A673 (cell line): ENCODE measurements around the gene CLIC6. TPM values are rescaled to one million over a fixed set of nuclear protein-coding genes. Genes with fewer than 3 reads are reported as not detected.

Experiments
- BruUV-seq: library from RNA; stranded (reverse); fragments of 400-500 nt; replicated peaks from 2 replicates; lab custom pipeline; 2021; lab: Mats Ljungman, UMichigan
- CTCF ChIA-PET: fragments of 300-600 bp; sonication (Branson Sonifier 250); formaldehyde crosslinking; loops from one replicate; lab custom pipeline; 2022; ENCODE audit warnings: antibody characterized with exemption; lab: Charles Lee
- POLR2A ChIA-PET: fragments of 300-600 bp; sonication (Branson Sonifier 250); formaldehyde crosslinking; loops from one replicate; lab custom pipeline; 2022; ENCODE audit warnings: antibody characterized with exemption; ENCODE audit not compliant: low non-redundant PET; lab: Charles Lee
- DNase-seq: peaks from one replicate; pipeline ENCODE4 v3.0.0-alpha.2; 2015; ENCODE audit warnings: low spot score
- H3K27ac ChIP-seq: fragments of 200-600 bp; sonication (generic); 2 replicates; pipeline ENCODE4 v1.5.1; 2016; ENCODE audit warnings: mixed run types, low read depth, mild to moderate bottlenecking, mixed read lengths, antibody characterized with exemption, low read length; ENCODE audit not compliant: poor library complexity, severe bottlenecking
- H3K27me3 ChIP-seq: fragments of 200-600 bp; sonication (generic); replicated peaks from 2 replicates; pipeline ENCODE4 v1.6.1; 2017; ENCODE audit warnings: mixed run types, low read depth, mild to moderate bottlenecking, mixed read lengths, antibody characterized with exemption, low read length; ENCODE audit not compliant: insufficient read depth, poor library complexity
- H3K36me3 ChIP-seq: fragments of 200-600 bp; sonication (generic); 2 replicates; pipeline ENCODE4 v1.6.1; 2016; ENCODE audit warnings: mixed run types, mild to moderate bottlenecking, mixed read lengths, antibody characterized with exemption, low read length; ENCODE audit not compliant: insufficient read depth, poor library complexity, severe bottlenecking
- H3K4me1 ChIP-seq: fragments of 200-600 bp; sonication (generic); 2 replicates; pipeline ENCODE4 v1.6.1; 2017; ENCODE audit warnings: mixed run types, mild to moderate bottlenecking, mixed read lengths, antibody characterized with exemption, low read length; ENCODE audit not compliant: insufficient read depth, poor library complexity, severe bottlenecking
- H3K4me3 ChIP-seq: fragments of 200-600 bp; sonication (generic); 2 replicates; pipeline ENCODE4 v1.5.1; 2016; ENCODE audit warnings: low read depth, mixed run types, mild to moderate bottlenecking, mixed read lengths, low read length; ENCODE audit not compliant: poor library complexity, severe bottlenecking
- H3K9me3 ChIP-seq: fragments of 200-600 bp; sonication (generic); 2 replicates; pipeline ENCODE4 v1.6.1; 2016; ENCODE audit warnings: mixed run types, low read depth, mild to moderate bottlenecking, mixed read lengths, antibody characterized with exemption, low read length; ENCODE audit not compliant: poor library complexity, severe bottlenecking
- CTCF ChIP-seq: fragments of 300-800, 200-600 bp; sonication (generic); conservative IDR thresholded peaks from 2 replicates; pipeline ENCODE4 v1.5.1; 2017; ENCODE audit warnings: low read depth, mild to moderate bottlenecking, antibody characterized with exemption, low read length, moderate library complexity, mixed read lengths
- EZH2 ChIP-seq: fragments of 200-600 bp; sonication (generic); IDR thresholded peaks from 2 replicates; pipeline ENCODE4 v1.6.1; 2017; ENCODE audit warnings: borderline replicate concordance, low read depth, mild to moderate bottlenecking, mixed read lengths, antibody characterized with exemption, low read length; ENCODE audit not compliant: poor library complexity, severe bottlenecking
- intact Hi-C: fragments of 100-400 bp; cut with micrococcal nuclease; formaldehyde crosslinking; loops from one replicate; pipeline ENCODE4 v1.10.0; 2022; ENCODE audit not compliant: unreplicated experiment
- total RNA-seq: library from RNA; stranded (reverse); gene quantifications from 2 replicates; pipeline ENCODE4 v1.2.3, GENCODE V29; 2021

CLIC6 gene
- total RNA-seq, 1 experiment from 2014 or later: not detected

- BruUV-seq: no TSS peak
- no peaks in the 10 kb centered on the region for H3K36me3 ChIP-seq
- no peak overlapping the region for H3K4me3 ChIP-seq
- no peak overlapping the region for H3K27ac ChIP-seq
- TF ChIP-seq CTCF (peak; percentile 79), EZH2 (no peak)
- DNase-seq: peak; percentile 68
- intact Hi-C loops: loop anchor here (1.0 kb wide), 1 partner anchor 120 kb away; no protein-coding TSS in a partner anchor
- no peaks in the 10 kb centered on the region for H3K9me3 ChIP-seq
- ChIA-PET CTCF (interaction anchor here (1.4 kb wide), 1 partner anchor 16 kb away, joined by 4 read pairs; the partner anchor contains the start of gene RCAN1), POLR2A (interaction anchor here (0.7 kb wide), 1 partner anchor 11 kb away, joined by 3 read pairs; no protein-coding TSS in a partner anchor)
- H3K4me1 ChIP-seq: no peaks in the 10 kb centered on the region
- peaks cover 11% of the 10 kb centered on the region for H3K27me3 ChIP-seq
Measured at GRCh38 chr21:34630536-34631143, 38.2 kb upstream of the CLIC6 start.

GRCh38 chr21:34632498-34632897 lies 36.3 kb upstream of the CLIC6 start:
- H3K27me3 ChIP-seq: peaks cover 11% of the 10 kb centered on the region
- no TSS peak for BruUV-seq
- intact Hi-C loops: no loop called here
- H3K27ac ChIP-seq: no peak overlapping the region
- CTCF ChIA-PET: interaction anchor here (1.5 kb wide), 1 partner anchor 122 kb away, joined by 5 read pairs; no protein-coding TSS in a partner anchor
- no peaks in the 10 kb centered on the region for H3K4me1 ChIP-seq
- no peaks in the 10 kb centered on the region for H3K36me3 ChIP-seq
- DNase-seq: no peak
- H3K4me3 ChIP-seq: no peak overlapping the region
- no peak for TF ChIP-seq EZH2
- no peak for TF ChIP-seq CTCF
- POLR2A ChIA-PET: no interaction called here
- H3K9me3 ChIP-seq: no peaks in the 10 kb centered on the region

GRCh38 chr21:34635307-34635706 lies 33.5 kb upstream of the CLIC6 start:
- Histone ChIP-seq H3K36me3 (no peaks in the 10 kb centered on the region), H3K9me3 (no peaks in the 10 kb centered on the region), H3K27ac (no peak overlapping the region), H3K4me3 (no peak overlapping the region), H3K27me3 (peaks cover 8% of the 10 kb centered on the region), H3K4me1 (no peaks in the 10 kb centered on the region)
- ChIA-PET CTCF (interaction anchor here (0.6 kb wide), 1 partner anchor 180 kb away, joined by 4 read pairs; no protein-coding TSS in a partner anchor), POLR2A (interaction anchor here (0.5 kb wide), 1 partner anchor 10 kb away, joined by 3 read pairs; no protein-coding TSS in a partner anchor)
- TF ChIP-seq CTCF (peak; percentile 55), EZH2 (no peak)
- intact Hi-C loops: no loop called here
- BruUV-seq: no TSS peak
- DNase-seq: peak; percentile 11
